ENCODE data around the gene KRTAP13-2. TPM values are rescaled to one million over a fixed set of nuclear protein-coding genes. Genes with fewer than 3 reads are reported as not detected.

Gene KRTAP13-2
- total and polyA plus RNA-seq, 2 experiments from 2014 or later, result not detected

- TF ChIP-seq STAT1 (IDR thresholded peaks at IDR 0.05; ENCODE audit: unreplicated experiment), result no peak
- TF ChIP-seq EZH2phosphoT487 (IDR thresholded peaks at IDR 0.05; ENCODE audit: unreplicated experiment), result no peak
- TF ChIP-seq CTCF (conservative IDR thresholded peaks at IDR 0.05; ENCODE audit: low read depth in 2 of 2), result no peak
- no peak for TF ChIP-seq NANOG (IDR thresholded peaks at IDR 0.05; ENCODE audit: borderline replicate concordance)
- no peak for TF ChIP-seq POLR2AphosphoS5 (IDR thresholded peaks at IDR 0.05; ENCODE audit: low read depth)
Observed at GRCh38 chr21:30326390-30326789, 45.7 kb downstream of the KRTAP13-2 start (continued).

Small RNA genes within 50 kb of the gene (microRNA-seq; reads per million reads assigned to microRNA genes)
- gene MIR4327, result not detected

Small RNA genes within 50 kb of the gene (small RNA-seq; reads per million reads assigned to genes)
- gene KRTAP23-1 (ENCODE audit: low replicate concordance), result not detected
- gene MIR4327 (ENCODE audit: low replicate concordance), result not detected

Other genes starting within 250 kb of the KRTAP13-2 start
- gene CLDN17, start 205.5 kb downstream of the KRTAP13-2 start, total RNA-seq (2014; rRNA removed; shearing (Covaris generic)), result not detected in 2 replicates
- gene CLDN17, start 205.5 kb downstream of the KRTAP13-2 start, polyA plus RNA-seq (2016; fragmentation: Nextera tagmentation; extraction: Ambion mirVana), result not detected in 2 replicates
- not detected in 2 replicates for gene CLDN8, start 156.2 kb downstream of the KRTAP13-2 start, total RNA-seq (2014; rRNA removed; shearing (Covaris generic))
- not detected in 2 replicates for gene CLDN8, start 156.2 kb downstream of the KRTAP13-2 start, polyA plus RNA-seq (2016; fragmentation: Nextera tagmentation; extraction: Ambion mirVana)
- not detected in 2 replicates for gene KRTAP24-1, start 89.3 kb downstream of the KRTAP13-2 start, total RNA-seq (2014; rRNA removed; shearing (Covaris generic))
- not detected in 2 replicates for gene KRTAP24-1, start 89.3 kb downstream of the KRTAP13-2 start, polyA plus RNA-seq (2016; fragmentation: Nextera tagmentation; extraction: Ambion mirVana)
- gene KRTAP25-1, start 82.8 kb downstream of the KRTAP13-2 start, total RNA-seq (2014; rRNA removed; shearing (Covaris generic)), result not detected in 2 replicates
- gene KRTAP25-1, start 82.8 kb downstream of the KRTAP13-2 start, polyA plus RNA-seq (2016; fragmentation: Nextera tagmentation; extraction: Ambion mirVana), result not detected in 2 replicates
- not detected in 2 replicates for gene KRTAP26-1, start 52.0 kb downstream of the KRTAP13-2 start, total RNA-seq (2014; rRNA removed; shearing (Covaris generic))
- gene KRTAP26-1, start 52.0 kb downstream of the KRTAP13-2 start, polyA plus RNA-seq (2016; fragmentation: Nextera tagmentation; extraction: Ambion mirVana), result not detected in 2 replicates
- not detected in 2 replicates for gene KRTAP27-1, start 34.6 kb downstream of the KRTAP13-2 start, total RNA-seq (2014; rRNA removed; shearing (Covaris generic))
- gene KRTAP27-1, start 34.6 kb downstream of the KRTAP13-2 start, polyA plus RNA-seq (2016; fragmentation: Nextera tagmentation; extraction: Ambion mirVana), result not detected in 2 replicates
- not detected in 2 replicates for gene KRTAP23-1, start 23.7 kb downstream of the KRTAP13-2 start, total RNA-seq (2014; rRNA removed; shearing (Covaris generic))
- not detected in 2 replicates for gene KRTAP23-1, start 23.7 kb downstream of the KRTAP13-2 start, polyA plus RNA-seq (2016; fragmentation: Nextera tagmentation; extraction: Ambion mirVana)
- not detected in 2 replicates for gene KRTAP13-1, start 23.8 kb upstream of the KRTAP13-2 start, total RNA-seq (2014; rRNA removed; shearing (Covaris generic))
- not detected in 2 replicates for gene KRTAP13-1, start 23.8 kb upstream of the KRTAP13-2 start, polyA plus RNA-seq (2016; fragmentation: Nextera tagmentation; extraction: Ambion mirVana)
- not detected in 2 replicates for gene KRTAP13-3, start 53.7 kb upstream of the KRTAP13-2 start, total RNA-seq (2014; rRNA removed; shearing (Covaris generic))
- not detected in 2 replicates for gene KRTAP13-3, start 53.7 kb upstream of the KRTAP13-2 start, polyA plus RNA-seq (2016; fragmentation: Nextera tagmentation; extraction: Ambion mirVana)
- gene KRTAP13-4, start 57.9 kb upstream of the KRTAP13-2 start, total RNA-seq (2014; rRNA removed; shearing (Covaris generic)), result not detected in 2 replicates
- not detected in 2 replicates for gene KRTAP13-4, start 57.9 kb upstream of the KRTAP13-2 start, polyA plus RNA-seq (2016; fragmentation: Nextera tagmentation; extraction: Ambion mirVana)
- gene KRTAP15-1, start 68.0 kb upstream of the KRTAP13-2 start, total RNA-seq (2014; rRNA removed; shearing (Covaris generic)), result not detected in 2 replicates
- gene KRTAP15-1, start 68.0 kb upstream of the KRTAP13-2 start, polyA plus RNA-seq (2016; fragmentation: Nextera tagmentation; extraction: Ambion mirVana), result not detected in 2 replicates
- not detected in 2 replicates for gene KRTAP19-1, start 108.1 kb upstream of the KRTAP13-2 start, total RNA-seq (2014; rRNA removed; shearing (Covaris generic))
- gene KRTAP19-1, start 108.1 kb upstream of the KRTAP13-2 start, polyA plus RNA-seq (2016; fragmentation: Nextera tagmentation; extraction: Ambion mirVana), result not detected in 2 replicates
- not detected in 2 replicates for gene KRTAP19-2, start 115.2 kb upstream of the KRTAP13-2 start, total RNA-seq (2014; rRNA removed; shearing (Covaris generic))
- gene KRTAP19-2, start 115.2 kb upstream of the KRTAP13-2 start, polyA plus RNA-seq (2016; fragmentation: Nextera tagmentation; extraction: Ambion mirVana), result not detected in 2 replicates
- not detected in 2 replicates for gene KRTAP19-3, start 119.7 kb upstream of the KRTAP13-2 start, total RNA-seq (2014; rRNA removed; shearing (Covaris generic))
- gene KRTAP19-3, start 119.7 kb upstream of the KRTAP13-2 start, polyA plus RNA-seq (2016; fragmentation: Nextera tagmentation; extraction: Ambion mirVana), result not detected in 2 replicates
- not detected in 2 replicates for gene KRTAP19-4, start 124.9 kb upstream of the KRTAP13-2 start, total RNA-seq (2014; rRNA removed; shearing (Covaris generic))
- not detected in 2 replicates for gene KRTAP19-4, start 124.9 kb upstream of the KRTAP13-2 start, polyA plus RNA-seq (2016; fragmentation: Nextera tagmentation; extraction: Ambion mirVana)
- gene KRTAP19-5, start 129.9 kb upstream of the KRTAP13-2 start, total RNA-seq (2014; rRNA removed; shearing (Covaris generic)), result not detected in 2 replicates
- gene KRTAP19-5, start 129.9 kb upstream of the KRTAP13-2 start, polyA plus RNA-seq (2016; fragmentation: Nextera tagmentation; extraction: Ambion mirVana), result not detected in 2 replicates
- not detected in 2 replicates for gene KRTAP19-6, start 169.6 kb upstream of the KRTAP13-2 start, total RNA-seq (2014; rRNA removed; shearing (Covaris generic))
- not detected in 2 replicates for gene KRTAP19-6, start 169.6 kb upstream of the KRTAP13-2 start, polyA plus RNA-seq (2016; fragmentation: Nextera tagmentation; extraction: Ambion mirVana)
- not detected in 2 replicates for gene KRTAP19-7, start 189.0 kb upstream of the KRTAP13-2 start, total RNA-seq (2014; rRNA removed; shearing (Covaris generic))
- gene KRTAP19-7, start 189.0 kb upstream of the KRTAP13-2 start, polyA plus RNA-seq (2016; fragmentation: Nextera tagmentation; extraction: Ambion mirVana), result not detected in 2 replicates
- not detected in 2 replicates for gene KRTAP22-2, start 218.1 kb upstream of the KRTAP13-2 start, total RNA-seq (2014; rRNA removed; shearing (Covaris generic))
- gene KRTAP22-2, start 218.1 kb upstream of the KRTAP13-2 start, polyA plus RNA-seq (2016; fragmentation: Nextera tagmentation; extraction: Ambion mirVana), result not detected in 2 replicates
- not detected in 2 replicates for gene KRTAP6-3, start 220.2 kb upstream of the KRTAP13-2 start, total RNA-seq (2014; rRNA removed; shearing (Covaris generic))
- not detected in 2 replicates for gene KRTAP6-3, start 220.2 kb upstream of the KRTAP13-2 start, polyA plus RNA-seq (2016; fragmentation: Nextera tagmentation; extraction: Ambion mirVana)
- gene KRTAP6-2, start 226.6 kb upstream of the KRTAP13-2 start, total RNA-seq (2014; rRNA removed; shearing (Covaris generic)), result not detected in 2 replicates
- not detected in 2 replicates for gene KRTAP6-2, start 226.6 kb upstream of the KRTAP13-2 start, polyA plus RNA-seq (2016; fragmentation: Nextera tagmentation; extraction: Ambion mirVana)
- not detected in 2 replicates for gene KRTAP22-1, start 228.8 kb upstream of the KRTAP13-2 start, total RNA-seq (2014; rRNA removed; shearing (Covaris generic))
- gene KRTAP22-1, start 228.8 kb upstream of the KRTAP13-2 start, polyA plus RNA-seq (2016; fragmentation: Nextera tagmentation; extraction: Ambion mirVana), result not detected in 2 replicates
- not detected in 2 replicates for gene KRTAP6-1, start 241.7 kb upstream of the KRTAP13-2 start, total RNA-seq (2014; rRNA removed; shearing (Covaris generic))
- gene KRTAP6-1, start 241.7 kb upstream of the KRTAP13-2 start, polyA plus RNA-seq (2016; fragmentation: Nextera tagmentation; extraction: Ambion mirVana), result not detected in 2 replicates
- gene KRTAP20-1, start 244.2 kb upstream of the KRTAP13-2 start, total RNA-seq (2014; rRNA removed; shearing (Covaris generic)), result not detected in 2 replicates
- gene KRTAP20-1, start 244.2 kb upstream of the KRTAP13-2 start, polyA plus RNA-seq (2016; fragmentation: Nextera tagmentation; extraction: Ambion mirVana), result not detected in 2 replicates
- gene KRTAP20-4, start 248.4 kb upstream of the KRTAP13-2 start, total RNA-seq (2014; rRNA removed; shearing (Covaris generic)), result not detected in 2 replicates
- gene KRTAP20-4, start 248.4 kb upstream of the KRTAP13-2 start, polyA plus RNA-seq (2016; fragmentation: Nextera tagmentation; extraction: Ambion mirVana), result not detected in 2 replicates

Data from GM23338 (cell line).